ENCODE measurements around the gene EFL1.

- no peak for TF ChIP-seq CTCF (IDR thresholded peaks at IDR 0.05)
- no peak for TF ChIP-seq POLR2A (IDR thresholded peaks at IDR 0.05)
- TF ChIP-seq EP300 (IDR thresholded peaks at IDR 0.05) = no peak
Observed at GRCh38 chr15:82177291-82178010, 85.1 kb downstream of the EFL1 start.

Data from suprapubic skin (tissue), 3 donors.